DOHH2 (cell line): ENCODE data around the gene TNRC6B.

ENCODE experiments used
- EZH2phosphoT487 ChIP-seq: fragments of 200-600 bp; sonication (generic); IDR thresholded peaks from 2 replicates; pipeline ENCODE4 v1.6.1; 2017; ENCODE audit warnings: borderline replicate concordance, mild to moderate bottlenecking, antibody characterized with exemption, low read length, moderate library complexity, mixed read lengths
- TF ChIP-seq, protein P1 (sequence below): fragments of 200-600 bp; sonication (generic); IDR thresholded peaks from one replicate; pipeline ENCODE4 v1.5.1; 2014; ENCODE audit warnings: antibody characterized with exemption, mild to moderate bottlenecking, low read depth, low read length; ENCODE audit not compliant: poor library complexity, severe bottlenecking

DNA sequence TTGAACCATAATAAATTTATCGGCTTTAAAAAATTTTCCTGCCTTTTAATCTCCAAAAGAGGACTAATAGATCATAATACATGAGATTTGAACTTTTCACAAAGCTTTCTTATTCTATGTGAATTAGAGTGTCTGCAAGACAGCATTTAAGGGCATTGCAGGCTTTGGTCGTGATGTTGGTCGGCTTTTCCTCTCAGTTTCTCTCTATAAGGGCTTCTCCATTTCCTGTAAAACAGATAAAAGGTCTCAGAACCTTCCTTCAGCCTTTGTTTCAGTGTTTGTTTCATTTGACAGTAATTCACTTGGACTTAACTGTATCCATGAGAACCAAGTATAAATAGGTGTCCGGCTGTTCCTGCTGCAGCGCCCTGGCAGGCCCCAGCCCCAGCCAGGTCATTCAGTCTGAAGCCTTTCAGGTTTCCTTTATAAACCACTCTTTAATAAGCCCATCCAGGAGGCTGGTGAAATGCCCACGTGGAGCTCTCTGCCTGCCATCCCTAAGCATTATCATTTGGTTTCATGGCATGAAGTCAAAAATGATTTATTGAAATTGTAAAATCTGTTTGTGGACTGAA is 131.4 kb downstream of the TNRC6B start:
- TF ChIP-seq, protein P1, sequence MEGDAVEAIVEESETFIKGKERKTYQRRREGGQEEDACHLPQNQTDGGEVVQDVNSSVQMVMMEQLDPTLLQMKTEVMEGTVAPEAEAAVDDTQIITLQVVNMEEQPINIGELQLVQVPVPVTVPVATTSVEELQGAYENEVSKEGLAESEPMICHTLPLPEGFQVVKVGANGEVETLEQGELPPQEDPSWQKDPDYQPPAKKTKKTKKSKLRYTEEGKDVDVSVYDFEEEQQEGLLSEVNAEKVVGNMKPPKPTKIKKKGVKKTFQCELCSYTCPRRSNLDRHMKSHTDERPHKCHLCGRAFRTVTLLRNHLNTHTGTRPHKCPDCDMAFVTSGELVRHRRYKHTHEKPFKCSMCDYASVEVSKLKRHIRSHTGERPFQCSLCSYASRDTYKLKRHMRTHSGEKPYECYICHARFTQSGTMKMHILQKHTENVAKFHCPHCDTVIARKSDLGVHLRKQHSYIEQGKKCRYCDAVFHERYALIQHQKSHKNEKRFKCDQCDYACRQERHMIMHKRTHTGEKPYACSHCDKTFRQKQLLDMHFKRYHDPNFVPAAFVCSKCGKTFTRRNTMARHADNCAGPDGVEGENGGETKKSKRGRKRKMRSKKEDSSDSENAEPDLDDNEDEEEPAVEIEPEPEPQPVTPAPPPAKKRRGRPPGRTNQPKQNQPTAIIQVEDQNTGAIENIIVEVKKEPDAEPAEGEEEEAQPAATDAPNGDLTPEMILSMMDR = no peak
- no peak for TF ChIP-seq EZH2phosphoT487
